D721Med (cell line): ENCODE results near the gene HSPG2.
"Not testable (repeated sequence)": the region's sequence is repeated elsewhere in the genome, so short reads cannot be mapped to it uniquely, and the experiment has no call there.

ENCODE experiments used
- DNase-seq: peaks from one replicate; pipeline ENCODE4 v3.0.0; 2011; ENCODE audit warnings: low spot score; ENCODE audit not compliant: insufficient read length
- FAIRE-seq: peaks from 2 replicates; lab custom pipeline; 2011; peaks lifted over from hg19 to GRCh38; lab: Jason Lieb, UNC
- CTCF ChIP-seq: IDR thresholded peaks from 2 replicates; pipeline ENCODE4 v1.5.1; 2012; ENCODE audit warnings: mild to moderate bottlenecking, control low read depth; ENCODE audit not compliant: insufficient read depth; ENCODE audit errors: missing control alignments

Gene HSPG2

GRCh38 chr1:21937034-21937371, at the start of gene HSPG2:
TSS of gene HSPG2 (minus strand) at chr1:21937310. CDS start at chr1:21937217, 93 bp downstream.
- no peak for TF ChIP-seq CTCF
- FAIRE-seq (no peak), DNase-seq (no peak)

DNA sequence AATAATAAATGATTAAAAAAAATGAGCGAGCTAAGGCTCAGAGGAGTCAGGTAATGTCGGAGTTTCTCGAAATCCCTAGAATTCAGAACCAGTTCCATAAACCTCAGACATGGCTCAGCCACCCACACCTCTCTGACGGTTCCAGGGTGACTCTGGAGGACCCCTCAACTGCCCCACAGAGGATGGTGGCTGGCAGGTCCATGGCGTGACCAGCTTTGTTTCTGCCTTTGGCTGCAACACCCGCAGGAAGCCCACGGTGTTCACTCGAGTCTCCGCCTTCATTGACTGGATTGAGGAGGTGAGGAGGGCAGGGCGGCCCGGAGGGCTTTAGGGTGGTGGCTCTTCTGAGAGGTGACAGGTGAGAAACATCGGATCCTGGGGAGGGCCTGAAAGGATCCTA, 49.3 kb upstream of the HSPG2 start:
- not testable (repeated sequence) for FAIRE-seq, DNase-seq

DNA sequence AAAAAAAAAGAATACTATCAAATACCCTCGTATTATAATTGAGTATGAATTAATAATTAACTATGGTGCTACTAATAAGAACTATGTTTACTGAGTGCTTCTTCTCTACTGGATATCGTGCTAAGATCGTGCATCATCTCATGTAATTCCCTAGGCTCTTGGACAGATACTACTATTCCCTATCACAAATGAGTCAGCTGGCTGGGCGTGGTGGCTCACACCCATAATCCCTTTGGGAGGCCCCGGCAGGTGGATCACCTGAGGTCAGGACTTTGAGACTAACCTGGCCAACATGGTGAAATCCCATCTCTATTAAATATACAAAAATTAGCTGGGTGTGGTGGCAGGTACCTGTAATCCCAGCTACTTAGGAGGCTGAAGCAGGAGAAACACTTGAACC, 48.8 kb upstream of the HSPG2 start:
- not testable (repeated sequence) for FAIRE-seq, DNase-seq

DNA sequence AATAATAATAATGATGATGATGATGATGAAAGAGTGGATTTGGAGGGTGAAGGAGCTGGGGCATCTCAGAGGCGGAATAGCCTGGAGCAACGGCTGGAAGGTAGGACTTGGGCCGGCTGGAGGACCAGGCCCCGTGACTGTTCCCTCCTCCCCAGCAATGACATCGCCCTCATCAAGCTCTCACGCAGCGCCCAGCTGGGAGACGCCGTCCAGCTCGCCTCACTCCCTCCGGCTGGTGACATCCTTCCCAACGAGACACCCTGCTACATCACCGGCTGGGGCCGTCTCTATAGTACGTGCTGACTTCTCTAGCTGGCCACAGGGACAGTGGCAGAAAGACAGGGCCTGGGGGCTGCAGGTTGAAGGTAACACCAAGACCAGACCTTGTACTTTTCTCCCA, 46.4 kb upstream of the HSPG2 start:
- FAIRE-seq, DNase-seq: not testable (repeated sequence)

- FAIRE-seq = not testable (repeated sequence)
Measured at GRCh38 chr1:21982122-21982521, 45.0 kb upstream of the HSPG2 start.

GRCh38 chr1:21981253-21981652, 44.1 kb upstream of the HSPG2 start:
- DNase-seq, FAIRE-seq: not testable (repeated sequence)

More at GRCh38 chr1:21982122-21982521, 45.0 kb upstream of the HSPG2 start:
- not testable (repeated sequence) for DNase-seq

GRCh38 chr1:21980515-21981220, 43.6 kb upstream of the HSPG2 start:
- DNase-seq = not testable (repeated sequence)

GRCh38 chr1:21978209-21978608, 41.1 kb upstream of the HSPG2 start:
- not testable (repeated sequence) for FAIRE-seq

More at GRCh38 chr1:21980515-21981220, 43.6 kb upstream of the HSPG2 start:
- not testable (repeated sequence) for FAIRE-seq

GRCh38 chr1:21976703-21977239, 39.7 kb upstream of the HSPG2 start, which contains the start of gene CELA3B:
TSS of gene CELA3B (plus strand) at chr1:21977022. CDS start at chr1:21977040, 18 bp downstream.
- FAIRE-seq, DNase-seq: not testable (repeated sequence)

More at GRCh38 chr1:21978209-21978608, 41.1 kb upstream of the HSPG2 start:
- DNase-seq = not testable (repeated sequence)

GRCh38 chr1:21975296-21975695, 38.2 kb upstream of the HSPG2 start:
- DNase-seq, FAIRE-seq: not testable (repeated sequence)

DNA sequence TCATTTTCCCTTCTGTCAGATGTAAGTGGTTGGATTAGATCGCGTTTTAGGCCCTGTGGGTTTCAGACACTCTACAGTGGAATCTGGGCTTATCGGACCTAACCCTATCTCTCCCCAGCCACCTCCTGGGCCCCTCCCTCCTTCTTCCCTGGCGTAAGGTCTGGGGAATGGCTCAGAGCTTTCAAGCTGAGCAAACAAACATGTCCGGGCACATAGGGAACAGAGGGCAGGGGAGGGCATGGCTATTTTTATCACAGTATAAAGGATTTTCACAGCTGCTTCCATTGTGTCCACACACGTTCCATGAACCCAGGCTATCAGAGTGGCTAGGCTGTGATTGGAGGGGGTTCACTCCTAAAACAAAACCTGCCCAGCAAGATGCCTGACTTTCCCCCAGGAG, 37.6 kb upstream of the HSPG2 start:
- not testable (repeated sequence) for DNase-seq, FAIRE-seq

DNA sequence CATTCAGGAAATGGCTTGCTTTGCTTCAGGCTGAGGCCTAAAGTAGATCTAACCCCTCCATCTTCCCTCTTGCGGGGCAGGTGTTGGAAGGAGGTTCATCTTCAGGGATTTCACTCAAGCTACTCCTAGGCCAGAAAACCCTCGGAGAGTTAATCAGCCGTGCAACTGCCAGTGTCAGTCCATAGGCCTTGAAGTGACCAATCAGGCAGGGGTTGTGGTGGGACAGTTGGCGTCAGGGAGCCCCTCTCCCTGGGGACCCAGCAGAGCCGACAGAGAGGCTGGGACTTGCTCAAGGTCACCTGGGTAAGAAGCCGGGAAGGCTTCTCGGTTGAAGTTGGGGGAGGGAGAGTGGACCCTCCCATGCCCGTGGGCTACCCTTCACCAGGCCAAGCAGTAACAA, 36.8 kb upstream of the HSPG2 start:
- not testable (repeated sequence) for FAIRE-seq, DNase-seq

DNA sequence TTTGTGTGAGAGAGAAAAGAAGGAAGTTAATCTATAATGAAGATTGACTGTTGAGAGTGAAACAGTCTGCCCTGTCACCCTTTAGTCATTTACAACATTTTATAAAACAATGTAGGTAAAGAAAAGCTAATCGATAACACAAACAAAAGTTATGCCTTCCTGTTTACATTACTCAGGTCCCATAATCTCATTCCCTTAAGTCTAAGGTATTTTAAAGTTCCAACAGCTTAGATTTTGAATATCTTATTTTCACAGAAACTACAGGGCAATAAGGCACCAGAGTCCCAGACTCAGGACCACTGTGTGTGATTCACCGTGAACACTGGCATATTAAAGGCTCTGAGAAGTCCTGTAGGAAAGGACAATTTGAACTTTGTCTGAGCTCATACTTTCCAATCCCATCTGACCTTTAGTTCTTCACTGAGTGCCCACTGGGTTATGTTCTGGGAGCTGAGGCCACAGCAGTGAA, 35.9 kb upstream of the HSPG2 start:
- not testable (repeated sequence) for FAIRE-seq, DNase-seq

GRCh38 chr1:21970523-21970922, 33.4 kb upstream of the HSPG2 start:
- not testable (repeated sequence) for FAIRE-seq, DNase-seq

- FAIRE-seq, DNase-seq: not testable (repeated sequence)
Measured at GRCh38 chr1:21969066-21969465, 32.0 kb upstream of the HSPG2 start.

DNA sequence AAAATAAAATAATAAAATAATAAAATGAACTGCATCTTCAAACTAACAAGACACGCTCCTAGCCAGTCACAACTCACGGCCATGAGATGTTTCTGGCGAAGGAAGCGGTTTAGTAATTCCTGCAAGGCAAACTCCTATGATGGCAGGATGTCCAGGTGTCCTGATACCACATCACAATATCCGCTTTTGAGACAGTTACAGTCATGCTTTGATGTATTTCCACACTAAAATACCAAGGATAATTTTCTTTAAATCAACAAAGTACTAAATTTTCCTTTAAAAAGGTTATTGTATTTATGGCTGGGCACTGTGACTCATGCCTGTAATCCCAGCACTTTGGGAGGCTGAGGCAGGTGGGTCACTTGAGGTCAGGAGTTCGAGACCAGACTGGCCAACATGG, 30.1 kb upstream of the HSPG2 start:
- not testable (repeated sequence) for FAIRE-seq, DNase-seq
